BJ (cell line): Measurements from ENCODE around the gene NCF2. TPM values are rescaled to one million over a fixed set of nuclear protein-coding genes. Genes with fewer than 3 reads are reported as not detected.

Experiments
- CTCF ChIA-PET: fragments of 350-600 bp; formaldehyde crosslinking; extraction: SDS; loops from one replicate; lab custom pipeline; 2021; ENCODE audit warnings: antibody characterized with exemption, inconsistent platforms; lab: Yijun Ruan, JAX
- POLR2A ChIA-PET: fragments of 300-600 bp; sonication (Branson Sonifier 250); formaldehyde crosslinking; extraction: SDS; loops from one replicate; lab custom pipeline; 2021; ENCODE audit warnings: antibody characterized with exemption; lab: Charles Lee
- DNase-seq: peaks from one replicate; pipeline ENCODE4 v3.0.0-alpha.2; 2011; ENCODE audit warnings: low read depth
- H3K27me3 ChIP-seq: 2 replicates; pipeline ENCODE4 v1.6.0; 2011; ENCODE audit warnings: low read length; ENCODE audit not compliant: control insufficient read depth, insufficient read depth
- H3K36me3 ChIP-seq: 2 replicates; pipeline ENCODE4 v1.5.1; 2011; ENCODE audit warnings: low read length; ENCODE audit not compliant: control insufficient read depth, insufficient read depth
- H3K4me3 ChIP-seq: 2 replicates; pipeline ENCODE4 v1.5.1; 2011; ENCODE audit warnings: low read depth, mild to moderate bottlenecking, control low read depth, low read length
- polyA plus RNA-seq: library from polyadenylated mRNA; depleted of rRNA; stranded (reverse); fragments of >200 nt; gene quantifications from 2 replicates; pipeline ENCODE4 v1.2.3, GENCODE V29; 2011; rRNA removed
- TF ChIP-seq, protein P1 (sequence below): IDR thresholded peaks from 2 replicates; pipeline ENCODE4 v1.5.1; 2011; ENCODE audit warnings: low read depth, mild to moderate bottlenecking, control low read depth, inconsistent platforms, low read length, moderate library complexity; ENCODE audit not compliant: insufficient read depth

NCF2 gene
- polyA plus RNA-seq, 1 experiment, result 2.0 TPM

DNA sequence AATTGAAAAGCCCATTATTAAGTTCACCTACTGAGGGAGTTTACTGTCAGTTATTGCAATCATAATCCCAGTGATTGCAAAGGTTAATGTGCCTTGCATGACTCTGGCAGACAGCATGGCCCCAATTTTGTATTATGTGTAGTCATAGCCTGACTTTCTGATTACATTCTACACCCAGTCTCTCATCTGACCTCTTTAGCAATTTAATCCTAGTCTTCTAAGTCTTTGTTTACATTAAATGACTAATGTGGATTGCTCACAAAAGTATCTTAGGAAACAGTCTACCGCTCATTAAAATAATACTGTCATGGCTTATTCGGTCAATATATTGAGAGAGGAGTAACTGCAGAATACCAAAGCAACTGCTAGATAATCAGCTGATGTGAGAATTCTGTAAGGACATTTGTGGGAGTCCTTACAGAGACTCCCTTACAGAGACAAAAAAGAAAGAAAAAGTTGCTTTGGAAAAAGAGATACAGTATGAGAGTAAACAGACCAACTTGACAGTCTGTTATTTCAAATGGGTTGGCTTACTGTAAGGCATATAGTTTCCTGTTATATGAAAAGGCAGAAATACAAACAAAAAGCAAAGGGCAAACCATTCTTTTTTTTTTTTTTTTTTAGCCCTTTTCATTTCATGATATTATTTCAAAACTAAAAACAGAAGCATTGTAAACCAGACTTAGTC lies 75.1 kb downstream of the NCF2 start:
- ChIA-PET CTCF (no interaction called here), POLR2A (no interaction called here)
- H3K36me3 ChIP-seq, result peaks cover 3% of the 10 kb centered on the region
- TF ChIP-seq, protein P1, sequence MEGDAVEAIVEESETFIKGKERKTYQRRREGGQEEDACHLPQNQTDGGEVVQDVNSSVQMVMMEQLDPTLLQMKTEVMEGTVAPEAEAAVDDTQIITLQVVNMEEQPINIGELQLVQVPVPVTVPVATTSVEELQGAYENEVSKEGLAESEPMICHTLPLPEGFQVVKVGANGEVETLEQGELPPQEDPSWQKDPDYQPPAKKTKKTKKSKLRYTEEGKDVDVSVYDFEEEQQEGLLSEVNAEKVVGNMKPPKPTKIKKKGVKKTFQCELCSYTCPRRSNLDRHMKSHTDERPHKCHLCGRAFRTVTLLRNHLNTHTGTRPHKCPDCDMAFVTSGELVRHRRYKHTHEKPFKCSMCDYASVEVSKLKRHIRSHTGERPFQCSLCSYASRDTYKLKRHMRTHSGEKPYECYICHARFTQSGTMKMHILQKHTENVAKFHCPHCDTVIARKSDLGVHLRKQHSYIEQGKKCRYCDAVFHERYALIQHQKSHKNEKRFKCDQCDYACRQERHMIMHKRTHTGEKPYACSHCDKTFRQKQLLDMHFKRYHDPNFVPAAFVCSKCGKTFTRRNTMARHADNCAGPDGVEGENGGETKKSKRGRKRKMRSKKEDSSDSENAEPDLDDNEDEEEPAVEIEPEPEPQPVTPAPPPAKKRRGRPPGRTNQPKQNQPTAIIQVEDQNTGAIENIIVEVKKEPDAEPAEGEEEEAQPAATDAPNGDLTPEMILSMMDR, result no peak
- no peaks in the 10 kb centered on the region for H3K27me3 ChIP-seq
- DNase-seq, result peak; percentile 59
- no peak overlapping the region for H3K4me3 ChIP-seq

DNA sequence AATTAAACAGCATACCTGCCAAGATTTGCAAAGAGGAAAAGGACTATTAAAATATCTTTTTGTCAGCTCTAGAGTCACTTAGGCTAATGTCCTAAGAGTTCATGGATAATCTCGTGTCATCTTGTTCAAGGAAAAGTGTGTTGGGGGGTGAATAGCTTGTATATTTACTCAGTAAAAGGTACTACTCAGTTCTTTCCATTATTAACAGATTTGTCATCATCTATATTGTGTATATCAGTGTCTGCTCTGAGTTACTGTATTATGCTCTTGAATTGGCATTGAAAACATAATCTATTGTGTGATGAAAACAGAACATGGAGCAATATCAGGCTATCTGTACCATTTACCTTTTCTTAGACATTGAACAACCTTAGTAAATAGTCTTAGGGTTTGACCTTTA lies 76.0 kb downstream of the NCF2 start:
- Histone ChIP-seq H3K36me3 (peaks cover 3% of the 10 kb centered on the region), H3K27me3 (no peaks in the 10 kb centered on the region), H3K4me3 (no peak overlapping the region)
- ChIA-PET POLR2A (no interaction called here), CTCF (no interaction called here)
- DNase-seq, result no peak
- TF ChIP-seq, protein P1, result no peak

- DNase-seq, result no peak
- CTCF ChIA-PET, result interaction anchor here (1.2 kb wide), 1 partner anchor 13 kb away, joined by 3 read pairs; no protein-coding TSS in a partner anchor
- POLR2A ChIA-PET, result no interaction called here
These were observed 77.8 kb downstream of the NCF2 start for GRCh38 chr1:183512450-183512849.

DNA sequence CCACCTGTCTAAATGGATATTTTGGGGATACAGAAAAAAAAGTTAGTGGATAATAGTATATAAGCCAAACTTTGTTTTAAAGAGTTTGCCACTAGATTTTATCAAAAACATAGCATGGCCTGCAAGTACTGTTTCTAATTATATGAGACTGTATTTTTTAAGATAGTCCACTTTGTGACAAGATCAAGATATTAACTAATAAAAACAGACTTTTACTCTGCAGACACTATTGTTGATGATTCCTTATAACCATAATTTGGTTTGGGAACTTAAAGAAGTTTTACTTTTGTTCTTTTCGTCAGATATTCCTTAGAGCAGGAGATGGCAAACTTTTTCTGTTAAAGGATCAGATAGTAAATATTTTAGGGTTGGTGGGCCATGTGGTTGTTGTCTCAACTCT lies 81.6 kb downstream of the NCF2 start:
- H3K4me3 ChIP-seq, result no peak overlapping the region
- H3K27me3 ChIP-seq, result no peaks in the 10 kb centered on the region
- ChIA-PET CTCF (interaction anchor here (1.3 kb wide), 1 partner anchor 407 kb away, joined by 4 read pairs; no protein-coding TSS in a partner anchor), POLR2A (no interaction called here)
- no peaks in the 10 kb centered on the region for H3K36me3 ChIP-seq
- DNase-seq, result no peak
- TF ChIP-seq, protein P1, result no peak

More at GRCh38 chr1:183512450-183512849, 77.8 kb downstream of the NCF2 start:
- Histone ChIP-seq H3K4me3 (no peak overlapping the region), H3K36me3 (no peaks in the 10 kb centered on the region), H3K27me3 (no peaks in the 10 kb centered on the region)
- TF ChIP-seq, protein P1, result no peak

DNA sequence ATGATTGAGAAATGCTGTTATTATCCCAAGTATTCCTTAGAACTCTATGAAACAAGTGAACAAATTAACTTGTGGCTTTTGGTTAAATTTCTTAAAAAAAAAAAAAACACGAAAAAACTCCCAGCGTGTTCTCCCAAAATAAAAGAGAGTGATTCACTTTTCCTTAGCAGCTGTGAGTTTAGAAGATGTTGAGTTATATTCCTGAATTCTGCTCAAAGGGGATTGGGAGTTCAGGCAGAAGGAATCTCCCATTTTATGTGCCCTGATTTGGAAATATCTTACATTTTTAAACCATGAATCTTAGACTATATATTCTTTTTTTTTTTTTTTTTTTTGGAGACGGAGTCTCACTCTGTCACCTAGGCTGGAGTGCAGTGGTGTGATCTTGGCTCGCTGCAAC lies 83.7 kb downstream of the NCF2 start:
- Histone ChIP-seq H3K27me3 (no peaks in the 10 kb centered on the region), H3K4me3 (no peak overlapping the region), H3K36me3 (no peaks in the 10 kb centered on the region)
- CTCF ChIA-PET, result no interaction called here
- TF ChIP-seq, protein P1, result no peak
- POLR2A ChIA-PET, result interaction anchor here (0.6 to 0.7 kb wide), 2 partner anchors 16 to 74 kb away, joined by 4 to 10 read pairs; no protein-coding TSS in a partner anchor
- DNase-seq, result no peak

Other genes with a start within 250 kb of the NCF2 start
- gene NMNAT2, start 172.1 kb downstream of the NCF2 start, polyA plus RNA-seq, result 1.4 and 2.1 TPM in 2 replicates
- gene SMG7, start 118.0 kb downstream of the NCF2 start, polyA plus RNA-seq, result 26.1 and 30.7 TPM in 2 replicates
- gene ARPC5, start 45.3 kb upstream of the NCF2 start, polyA plus RNA-seq, result 176 and 386 TPM in 2 replicates
- not detected in 2 replicates for gene APOBEC4, start 62.9 kb upstream of the NCF2 start, polyA plus RNA-seq
- gene RGL1, start 214.7 kb upstream of the NCF2 start, polyA plus RNA-seq, result 9.7 and 12.3 TPM in 2 replicates